Measurements from ENCODE around the gene THBS4. TPM values are rescaled to one million over a fixed set of nuclear protein-coding genes. Genes with fewer than 3 reads are reported as not detected.

The THBS4 gene
- total RNA-seq, 4 donors from 2014 or later = 0.57 to 3.6 (median 1.9) TPM

DNA sequence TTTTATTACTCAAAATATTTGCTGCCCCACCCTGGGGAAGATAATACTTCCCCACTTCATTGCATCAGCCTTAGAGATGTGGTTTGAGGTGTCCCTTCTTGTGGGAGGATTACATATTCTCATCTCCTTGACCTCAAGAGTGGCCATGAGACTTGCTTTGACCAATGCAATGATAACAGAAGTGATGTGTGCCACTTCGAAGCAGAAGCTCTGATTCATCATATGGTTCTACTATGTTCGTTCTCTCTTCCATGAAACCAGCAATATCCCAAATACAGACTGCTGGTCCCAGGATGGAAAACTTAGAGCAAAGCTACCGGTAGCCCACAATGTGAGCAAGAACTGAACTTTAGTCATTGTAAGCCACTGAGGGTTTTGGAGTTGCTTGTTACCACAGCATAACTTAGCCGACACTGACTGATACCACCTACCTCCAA is 92.0 kb downstream of the THBS4 start:
- no peaks in the 10 kb centered on the region for H3K9me3 ChIP-seq
- H3K4me1 ChIP-seq = peaks cover 10% of the 10 kb centered on the region
- H3K27ac ChIP-seq = no peak overlapping the region
- H3K36me3 ChIP-seq = no peaks in the 10 kb centered on the region
- WGBS = 85% methylated on average over 4 of the region's 4 CpGs
- no peak for DNase-seq (ENCODE audit: low spot score in 2 of 2)
- no peak overlapping the region for H3K4me3 ChIP-seq
- H3K27me3 ChIP-seq = no peaks in the 10 kb centered on the region
- no peak for TF ChIP-seq EP300 (IDR thresholded peaks at IDR 0.05)
- no peak for TF ChIP-seq POLR2AphosphoS5 (IDR thresholded peaks at IDR 0.05)
- TF ChIP-seq POLR2A (IDR thresholded peaks at IDR 0.05) = no peak
- TF ChIP-seq, protein P1, sequence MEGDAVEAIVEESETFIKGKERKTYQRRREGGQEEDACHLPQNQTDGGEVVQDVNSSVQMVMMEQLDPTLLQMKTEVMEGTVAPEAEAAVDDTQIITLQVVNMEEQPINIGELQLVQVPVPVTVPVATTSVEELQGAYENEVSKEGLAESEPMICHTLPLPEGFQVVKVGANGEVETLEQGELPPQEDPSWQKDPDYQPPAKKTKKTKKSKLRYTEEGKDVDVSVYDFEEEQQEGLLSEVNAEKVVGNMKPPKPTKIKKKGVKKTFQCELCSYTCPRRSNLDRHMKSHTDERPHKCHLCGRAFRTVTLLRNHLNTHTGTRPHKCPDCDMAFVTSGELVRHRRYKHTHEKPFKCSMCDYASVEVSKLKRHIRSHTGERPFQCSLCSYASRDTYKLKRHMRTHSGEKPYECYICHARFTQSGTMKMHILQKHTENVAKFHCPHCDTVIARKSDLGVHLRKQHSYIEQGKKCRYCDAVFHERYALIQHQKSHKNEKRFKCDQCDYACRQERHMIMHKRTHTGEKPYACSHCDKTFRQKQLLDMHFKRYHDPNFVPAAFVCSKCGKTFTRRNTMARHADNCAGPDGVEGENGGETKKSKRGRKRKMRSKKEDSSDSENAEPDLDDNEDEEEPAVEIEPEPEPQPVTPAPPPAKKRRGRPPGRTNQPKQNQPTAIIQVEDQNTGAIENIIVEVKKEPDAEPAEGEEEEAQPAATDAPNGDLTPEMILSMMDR (IDR thresholded peaks at IDR 0.05) = no peak

DNA sequence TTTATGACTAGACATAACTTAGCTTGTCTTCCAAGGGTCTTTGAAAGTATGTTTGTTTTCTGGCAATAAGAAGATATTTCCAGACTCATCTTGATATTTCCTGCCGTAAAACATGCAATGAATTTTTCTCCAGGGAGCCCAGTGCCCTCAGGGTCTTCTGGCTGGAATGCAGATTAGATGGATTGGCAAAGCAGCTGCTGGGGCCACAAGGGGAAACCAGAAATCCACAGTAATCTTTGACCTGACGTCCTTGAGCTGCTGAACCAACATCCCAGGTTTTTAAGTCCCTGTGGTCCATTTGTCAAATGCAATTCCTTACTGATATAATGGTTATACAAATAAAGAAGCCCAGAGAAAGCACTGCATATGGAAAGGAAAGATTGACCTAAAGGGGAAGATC is 93.0 kb downstream of the THBS4 start:
- Histone ChIP-seq H3K27me3 (no peaks in the 10 kb centered on the region), H3K9me3 (no peaks in the 10 kb centered on the region), H3K4me1 (peaks cover 10% of the 10 kb centered on the region), H3K27ac (no peak overlapping the region), H3K4me3 (no peak overlapping the region), H3K36me3 (no peaks in the 10 kb centered on the region)
- DNase-seq (ENCODE audit: low spot score in 2 of 2) = no peak
- TF ChIP-seq POLR2AphosphoS5 (IDR thresholded peaks at IDR 0.05) (no peak), EP300 (IDR thresholded peaks at IDR 0.05) (no peak), POLR2A (IDR thresholded peaks at IDR 0.05) (no peak)
- TF ChIP-seq, protein P1 (IDR thresholded peaks at IDR 0.05) = no peak
- 58% methylated on average over 2 of the region's 2 CpGs for WGBS

DNA sequence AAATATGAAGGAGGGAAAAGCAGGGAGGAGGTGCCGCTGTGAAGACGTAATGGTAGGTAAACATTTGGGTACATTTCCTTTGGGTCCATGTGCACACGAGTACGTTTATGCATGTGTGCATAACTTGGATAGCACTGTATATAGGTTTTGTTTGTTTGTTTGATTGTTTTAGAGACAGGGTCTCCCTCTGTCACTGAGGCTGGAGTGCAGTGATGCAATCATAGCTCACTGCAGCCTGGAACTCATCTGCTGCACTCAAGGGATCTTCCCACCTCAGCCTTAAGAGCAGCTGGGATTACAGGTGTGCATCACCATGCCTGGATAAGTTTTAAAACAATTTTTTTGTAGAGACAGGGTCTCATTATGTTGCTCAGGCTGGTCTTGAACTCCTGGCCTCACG is 94.0 kb downstream of the THBS4 start:
- no peak overlapping the region for H3K27ac ChIP-seq
- H3K9me3 ChIP-seq = no peaks in the 10 kb centered on the region
- H3K4me1 ChIP-seq = peaks cover 10% of the 10 kb centered on the region
- no peak for TF ChIP-seq POLR2AphosphoS5 (IDR thresholded peaks at IDR 0.05)
- no peak for TF ChIP-seq EP300 (IDR thresholded peaks at IDR 0.05)
- no peak for TF ChIP-seq POLR2A (IDR thresholded peaks at IDR 0.05)
- TF ChIP-seq, protein P1 (IDR thresholded peaks at IDR 0.05) = no peak
- no peak overlapping the region for H3K4me3 ChIP-seq
- WGBS = 87% methylated on average over 5 of the region's 5 CpGs
- no peaks in the 10 kb centered on the region for H3K36me3 ChIP-seq
- no peaks in the 10 kb centered on the region for H3K27me3 ChIP-seq
- DNase-seq (ENCODE audit: low spot score in 2 of 2) = no peak

Other genes starting within 250 kb of the THBS4 start
- 10 to 100 TPM; 11.4 to 14.8 (median 12.6) TPM for gene MTX3, start 44.1 kb upstream of the THBS4 start, total RNA-seq
- 10 to 100 TPM; 53.8 to 68.8 (median 62.5) TPM for gene SERINC5, start 220.7 kb downstream of the THBS4 start, total RNA-seq

Measured in suprapubic skin (tissue), 4 donors.